Camera-type eye (tissue), 1 donor: ENCODE measurements around the gene KIAA0319L. TPM values are rescaled to one million over a fixed set of nuclear protein-coding genes. Genes with fewer than 3 reads are reported as not detected.

Experiments
- total RNA-seq: library from RNA; depleted of rRNA; stranded (reverse); fragments of >200 nt; gene quantifications from one replicate; pipeline ENCODE4 v1.2.3, GENCODE V29; 2014

Gene KIAA0319L
- 120 TPM for total RNA-seq

GRCh38 chr1:35557118-35557610 lies at the start of gene KIAA0319L:
Gene KIAA0319L, minus strand, starts transcription at chr1:35557403. Its CDS starts 2,912 bp downstream, at chr1:35554491.

DNA sequence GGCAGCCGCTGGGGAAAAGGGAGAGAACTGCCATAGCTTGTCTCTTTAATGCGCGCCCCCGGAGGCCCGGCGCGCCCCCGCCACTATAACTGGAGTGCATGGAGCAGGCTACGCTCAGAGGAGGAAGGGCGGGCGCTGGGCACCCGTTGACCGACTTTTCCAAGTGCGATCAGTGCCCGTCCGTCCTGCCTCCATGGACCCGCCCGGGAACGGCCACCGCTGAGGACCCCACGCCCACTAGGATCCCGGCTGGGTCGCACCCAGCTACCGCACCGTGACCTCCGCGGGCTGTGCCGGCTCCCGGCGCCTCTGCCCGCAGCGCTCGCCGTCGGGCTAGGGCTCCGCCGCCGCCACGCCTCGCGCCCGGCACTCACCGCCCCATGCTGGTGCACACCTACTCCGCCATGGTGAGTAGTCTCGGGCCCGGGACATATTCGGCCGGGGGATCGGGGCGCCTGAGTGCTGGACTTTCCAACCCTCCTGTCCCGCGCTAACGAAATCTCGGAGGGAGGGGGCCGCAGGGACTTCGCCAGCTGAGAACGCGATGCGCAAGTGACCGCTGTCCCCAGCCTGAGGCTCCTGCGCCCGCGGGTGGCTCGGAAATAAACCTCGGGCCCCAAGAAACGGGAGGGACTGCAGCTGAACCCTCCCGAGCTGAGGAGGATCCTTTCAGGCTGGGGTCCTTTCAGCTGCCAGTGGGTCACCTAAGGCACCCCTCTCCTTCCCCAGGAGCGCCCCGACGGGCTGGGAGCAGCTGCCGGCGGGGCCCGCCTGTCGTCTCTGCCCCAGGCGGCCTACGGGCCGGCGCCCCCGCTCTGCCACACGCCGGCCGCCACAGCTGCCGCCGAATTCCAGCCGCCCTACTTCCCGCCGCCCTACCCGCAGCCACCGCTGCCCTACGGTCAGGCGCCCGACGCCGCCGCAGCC lies 16.3 kb upstream of the KIAA0319L start, which contains the start of gene TFAP2E:
TFAP2E (plus strand) TSS at position 117 of the 927 bp plus-strand sequence; CDS start at position 381, 264 bp downstream.

DNA sequence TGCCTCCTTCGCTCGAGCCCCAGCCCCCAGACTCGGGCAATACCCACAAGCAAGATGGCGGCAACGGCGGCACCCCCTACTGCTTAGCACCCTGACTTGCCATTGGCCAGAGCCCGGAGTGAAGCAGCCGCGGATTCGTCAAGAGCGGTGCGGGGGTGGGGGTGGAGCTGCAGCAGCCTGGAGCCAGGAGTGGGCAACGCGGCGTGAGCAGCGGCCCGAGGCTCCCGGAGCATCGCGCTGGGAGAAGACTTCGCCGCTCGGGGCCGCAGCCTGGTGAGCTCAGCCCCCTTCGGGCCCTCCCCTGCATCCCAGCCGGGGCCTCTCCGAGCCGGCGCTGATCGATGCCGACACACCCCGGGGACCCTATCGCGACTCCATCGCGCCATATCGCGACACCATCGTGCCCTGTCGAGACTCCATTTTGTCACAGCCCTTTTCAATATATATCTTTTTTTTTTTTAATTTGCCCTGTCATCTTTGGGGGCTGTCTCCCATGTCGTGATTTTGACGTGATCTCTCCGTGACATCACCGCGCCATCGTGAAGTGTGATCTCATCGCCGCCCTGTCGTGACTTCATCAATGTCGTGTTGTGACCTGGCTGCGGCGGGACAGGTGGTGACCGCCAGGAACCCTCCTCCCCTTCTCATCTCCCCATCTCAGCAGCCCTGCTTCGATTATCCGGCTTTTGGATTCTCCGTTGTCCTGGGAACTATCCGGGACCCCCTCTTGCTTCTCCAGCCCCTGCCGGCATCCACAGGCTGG lies 589 bp upstream of the KIAA0319L start, which contains the start of gene NCDN:
NCDN (plus strand) TSS at position 189 of the 763 bp plus-strand sequence; CDS start at position 581, 392 bp downstream.

Other genes with a start within 250 kb of the KIAA0319L start
- gene NCDN, start 396 bp upstream of the KIAA0319L start, total RNA-seq = 40.8 TPM
- gene TFAP2E, start 15.9 kb upstream of the KIAA0319L start, total RNA-seq = 5.5 TPM
- 28.3 TPM for gene PSMB2, start 84.1 kb upstream of the KIAA0319L start, total RNA-seq
- gene C1orf216, start 161.5 kb upstream of the KIAA0319L start, total RNA-seq = 21.8 TPM
- gene CLSPN, start 212.6 kb upstream of the KIAA0319L start, total RNA-seq = 8.5 TPM